Measurements from ENCODE around the gene PIGR. TPM values are rescaled to one million over a fixed set of nuclear protein-coding genes. Genes with fewer than 3 reads are reported as not detected.
A peak's percentile ranks its signal among the peaks of the same experiment; 100 is the strongest.

The PIGR gene
- total and polyA plus RNA-seq, 10 of the 15 experiments (the other 5 are each of a cell fraction or from before 2014, with no cell fraction given) = 0.96 to 7.6 (median 1.8) TPM

GRCh38 chr1:206933333-206933945 is 12.8 kb downstream of the PIGR start (continued):
- TF ChIP-seq SMC3 (IDR thresholded peaks at IDR 0.05; ENCODE audit: borderline replicate concordance, low read length) (peak; percentile 75; the same call in 1 of the 2 replicates), POU2F2 (IDR thresholded peaks at IDR 0.05; ENCODE audit: borderline replicate concordance, low read depth, low read length) (0 out of 3 replicates have a peak, but pooled peaks have one; percentile 55), FOXM1 (IDR thresholded peaks at IDR 0.05; ENCODE audit: low read depth, low read length) (no peak), CTCF (IDR thresholded peaks at IDR 0.05 in 2 of 3, conservative IDR thresholded peaks at IDR 0.05 in 1 of 3; ENCODE audit: control insufficient read depth in 2 of 3, extremely low read depth in 1 of 3, insufficient read depth in 1 of 3, low read depth in 3 of 3, low read length in 3 of 3) (peak; percentile 84 to 92 (median 90)), CREM (IDR thresholded peaks at IDR 0.05; ENCODE audit: low read depth) (no peak), BRCA1 (IDR thresholded peaks at IDR 0.05; ENCODE audit: low read depth, low read length) (no peak), CREB1 (IDR thresholded peaks at IDR 0.05; ENCODE audit: low read depth) (no peak), BHLHE40 (IDR thresholded peaks at IDR 0.05; ENCODE audit: borderline replicate concordance in 1 of 2, low read depth in 2 of 2, low read length in 1 of 2) (0 out of 4 replicates have a peak, but pooled peaks of 1 of the 2 experiments have one; percentile 20), ELK1 (IDR thresholded peaks at IDR 0.05; ENCODE audit: low read depth, low read length) (0 out of 2 replicates have a peak, but pooled peaks have one; percentile 17), DPF2 (IDR thresholded peaks at IDR 0.05) (no peak)
